ENCODE results near the gene KCNV2.
"Not testable (repeated sequence)": the region's sequence is repeated elsewhere in the genome, so short reads cannot be mapped to it uniquely, and the experiment has no call there.

Gene KCNV2

GRCh38 chr9:2717385-2717784 lies at the start of gene KCNV2:
TSS of gene KCNV2 (plus strand) at chr9:2717510. CDS start at chr9:2717740, 230 bp downstream.
- no peak for DNase-seq

DNA sequence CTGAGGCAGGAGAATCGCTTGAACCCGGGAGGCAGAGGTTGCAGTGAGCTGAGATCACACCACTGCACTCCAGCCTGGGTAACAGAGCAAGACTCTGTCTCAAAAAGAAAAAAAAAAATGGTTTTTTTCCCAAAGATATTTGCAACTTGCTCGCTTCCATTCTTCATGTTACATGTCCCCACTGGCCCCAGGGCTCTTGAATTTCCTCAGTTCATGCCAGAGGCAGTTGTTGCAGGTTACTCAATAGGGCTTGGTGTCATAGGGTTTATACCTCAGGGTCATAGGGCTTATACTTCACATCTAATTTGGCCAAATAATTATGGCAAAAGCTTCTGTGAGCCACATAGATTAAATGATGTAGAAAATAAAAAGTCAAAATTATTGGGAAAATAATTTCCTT lies 44.1 kb upstream of the KCNV2 start:
- no peak for DNase-seq

GRCh38 chr9:2674141-2674824 lies 43.0 kb upstream of the KCNV2 start:
- no peak for DNase-seq

GRCh38 chr9:2675834-2676233 lies 41.5 kb upstream of the KCNV2 start:
- DNase-seq = no peak

- DNase-seq = no peak
These were observed 40.8 kb upstream of the KCNV2 start for GRCh38 chr9:2676466-2676865.

DNA sequence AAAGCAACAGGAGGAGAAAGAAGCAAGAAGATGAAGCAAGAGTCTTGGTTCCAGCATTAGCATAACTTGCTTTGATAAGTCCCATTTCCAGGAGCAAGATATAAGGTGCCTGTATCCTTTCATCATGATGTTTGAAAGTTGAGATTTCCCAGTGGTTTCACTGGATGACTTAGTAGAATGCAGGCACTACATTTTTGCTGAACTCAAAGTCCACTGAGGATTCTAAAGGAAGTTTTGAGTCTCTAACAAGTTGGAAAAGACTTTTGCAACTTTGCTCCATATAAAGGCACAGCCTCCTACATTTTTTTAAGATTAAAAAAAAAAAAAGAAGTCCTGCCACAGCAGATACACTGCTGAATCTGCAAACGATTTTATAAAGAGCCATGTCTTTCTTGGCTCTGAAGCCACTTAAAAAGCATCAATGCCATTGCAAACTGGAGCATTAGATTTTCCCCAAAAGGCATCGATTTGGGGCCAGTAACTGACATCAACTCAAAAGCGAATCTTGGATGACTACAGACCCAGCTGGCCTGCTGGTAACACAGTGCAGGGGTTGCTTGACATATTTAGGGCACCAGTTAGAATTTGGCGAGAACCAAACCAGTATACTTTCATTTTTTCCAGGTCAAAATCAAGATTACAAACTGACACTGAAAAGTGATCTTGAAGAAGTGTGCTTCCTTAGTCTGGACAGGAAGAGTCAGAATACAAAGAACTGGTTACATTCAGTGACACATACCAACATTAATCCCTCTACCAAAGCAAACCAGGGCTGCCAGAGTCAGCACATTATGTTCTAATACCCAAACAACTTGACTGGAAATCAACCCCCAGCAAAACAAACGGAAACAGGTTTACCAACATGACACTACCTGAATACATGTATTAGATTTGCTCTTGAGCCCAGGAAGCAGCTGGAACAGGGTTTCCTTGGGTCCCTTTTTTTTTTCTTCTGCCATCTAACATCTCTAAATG lies 39.1 kb upstream of the KCNV2 start:
- DNase-seq = no peak

- DNase-seq = no peak
These were observed 38.3 kb upstream of the KCNV2 start for GRCh38 chr9:2679011-2679410.

DNA sequence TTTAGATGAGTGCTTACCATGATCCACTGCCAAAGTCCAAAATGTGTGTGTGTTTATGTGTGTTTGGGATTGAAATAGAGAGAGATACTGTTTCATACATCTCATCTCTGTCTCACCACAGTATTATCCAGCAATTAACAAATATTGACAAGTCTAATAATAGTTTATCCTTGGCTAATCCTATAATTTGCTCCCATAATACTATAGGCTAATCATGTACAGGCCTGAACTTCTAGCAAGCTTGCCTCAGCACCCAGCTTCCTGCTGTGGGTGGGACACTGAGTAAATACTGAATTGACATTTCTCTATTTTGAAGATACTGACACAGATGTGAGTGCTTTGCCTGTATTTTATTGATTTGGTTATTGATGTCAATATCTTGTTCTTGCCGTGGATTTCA lies 35.3 kb upstream of the KCNV2 start:
- no peak for DNase-seq

- no peak for DNase-seq
These were observed 30.4 kb upstream of the KCNV2 start for GRCh38 chr9:2686911-2687310.

GRCh38 chr9:2688636-2689035 lies 28.7 kb upstream of the KCNV2 start:
- no peak for DNase-seq

DNA sequence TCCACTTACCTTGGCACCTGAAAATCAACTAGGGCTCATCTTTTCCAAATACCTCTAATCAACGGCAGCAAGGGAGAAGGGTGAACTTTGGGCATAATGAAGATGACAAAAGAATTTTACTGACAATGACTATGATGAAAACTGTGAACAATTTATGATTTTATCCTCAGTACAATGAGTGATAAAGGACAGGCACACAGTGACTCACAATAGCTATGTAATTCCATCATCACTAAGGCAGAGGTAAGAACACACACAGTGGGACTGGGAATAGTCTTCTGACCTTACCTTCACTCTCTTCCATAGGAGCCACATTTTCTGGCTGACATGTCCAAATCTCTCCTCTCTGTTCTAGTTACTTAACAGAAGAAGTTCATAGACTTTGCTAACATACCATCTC lies 26.1 kb upstream of the KCNV2 start:
- no peak for DNase-seq

- no peak for DNase-seq
These were observed 25.7 kb upstream of the KCNV2 start for GRCh38 chr9:2691626-2692025.

GRCh38 chr9:2693056-2693455 lies 24.3 kb upstream of the KCNV2 start:
- DNase-seq = no peak

- no peak for DNase-seq
These were observed 19.8 kb upstream of the KCNV2 start for GRCh38 chr9:2697492-2697891.

DNA sequence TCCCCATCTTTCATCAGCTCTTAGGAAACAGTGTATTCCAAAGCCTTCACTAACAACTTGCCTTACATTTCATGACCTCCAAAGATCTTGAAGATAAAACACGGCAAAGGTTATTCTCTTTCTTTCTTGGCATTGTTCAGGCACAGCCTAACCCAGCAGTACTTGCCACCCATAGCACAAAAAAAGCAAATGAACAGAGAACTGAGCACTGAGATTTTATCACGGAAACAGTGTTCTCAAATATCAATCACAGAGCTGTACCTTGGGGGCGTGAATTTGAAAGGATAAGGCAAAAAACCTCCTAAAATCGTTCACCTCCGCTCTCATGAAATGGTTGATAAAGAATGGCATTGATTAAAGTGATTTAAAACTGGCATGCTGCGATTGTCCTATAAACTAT lies 16.9 kb upstream of the KCNV2 start:
- no peak for DNase-seq

GRCh38 chr9:2700909-2701550 lies 16.3 kb upstream of the KCNV2 start:
- no peak for DNase-seq

DNA sequence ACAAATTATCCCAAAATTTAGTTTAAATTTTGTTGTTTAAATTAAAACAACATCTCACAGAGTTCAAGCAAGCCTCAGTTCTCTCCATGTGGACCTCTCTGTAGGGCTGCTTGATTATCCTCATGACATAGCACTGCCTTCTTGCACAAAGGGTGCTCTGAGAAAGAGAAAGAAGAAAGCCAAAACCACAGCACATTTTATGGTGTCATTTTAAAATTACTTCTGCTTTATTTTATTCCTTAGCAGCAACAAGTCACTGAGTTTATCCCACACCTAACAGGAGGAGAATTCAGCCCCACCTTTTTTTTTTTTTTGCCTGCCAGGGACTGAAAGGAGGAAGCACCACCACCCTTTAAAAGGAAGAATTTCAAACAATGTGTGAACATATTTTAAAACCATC lies 12.8 kb upstream of the KCNV2 start:
- no peak for DNase-seq

DNA sequence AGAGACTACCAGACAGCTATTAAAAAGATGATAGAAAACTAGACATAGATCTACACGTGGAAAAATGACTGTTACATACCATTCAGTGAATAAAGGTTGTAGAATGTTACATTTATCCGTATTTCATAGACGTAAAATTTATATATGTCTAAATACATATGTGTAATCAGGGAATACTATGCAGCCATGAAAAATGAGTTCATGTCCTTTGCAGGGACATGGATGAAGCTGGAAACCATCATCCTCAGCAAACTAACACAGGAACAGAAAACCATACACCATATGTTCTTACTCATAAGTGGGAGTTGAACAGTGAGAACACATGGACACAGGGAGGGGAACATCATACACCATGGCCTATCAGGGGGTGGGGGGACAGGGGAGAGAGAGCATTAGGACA lies 10.1 kb upstream of the KCNV2 start:
- not testable (repeated sequence) for DNase-seq

- DNase-seq = no peak
These were observed 7.6 kb upstream of the KCNV2 start for GRCh38 chr9:2709645-2710101.

DNA sequence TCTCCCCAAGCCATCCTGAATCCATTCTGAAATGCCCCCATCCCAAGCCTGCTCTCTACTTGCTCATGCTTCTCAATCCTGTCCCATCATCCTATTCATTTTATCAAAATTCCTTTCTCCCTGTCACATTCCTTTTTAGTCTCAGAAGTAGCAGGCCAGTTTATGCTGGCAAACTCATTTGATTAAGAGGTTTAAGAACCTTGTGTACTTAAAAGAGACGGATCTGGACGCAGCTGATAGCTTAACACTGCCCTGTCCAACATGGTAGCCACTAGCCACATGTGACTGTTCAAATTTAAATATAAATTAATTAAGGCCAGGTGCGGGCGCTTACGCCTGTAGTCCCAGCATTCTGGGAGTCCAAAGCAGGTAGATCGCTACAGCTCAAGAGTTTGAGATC lies 5.6 kb upstream of the KCNV2 start:
- no peak for DNase-seq

- no peak for DNase-seq
These were observed 839 bp downstream of the KCNV2 start for GRCh38 chr9:2718001-2718697.

GRCh38 chr9:2718698-2719033 lies 1.4 kb downstream of the KCNV2 start:
- no peak for DNase-seq

GRCh38 chr9:2720179-2720654 lies 2.9 kb downstream of the KCNV2 start:
- DNase-seq = no peak
